GM23338 (cell line): ENCODE results near the gene COL16A1. TPM values are rescaled to one million over a fixed set of nuclear protein-coding genes. Genes with fewer than 3 reads are reported as not detected.

Source experiments
- ATAC-seq: fragments of 200-7000 bp; cut with Tn5 transposase; 3 replicates; pipeline ENCODE4 v1.9.1; 2020
- DNase-seq: peaks from one replicate; pipeline ENCODE4 v3.0.0-alpha.2; 2015; ENCODE audit warnings: low spot score
- H2AFZ ChIP-seq: fragments of 200-600 bp; sonication (generic); 2 replicates; pipeline ENCODE4 v1.8.0; 2016; ENCODE audit warnings: antibody characterized with exemption, mild to moderate bottlenecking, moderate library complexity
- H3F3A ChIP-seq: fragments of 200-600 bp; sonication (generic); replicated peaks from 2 replicates; pipeline ENCODE4 v1.8.0; 2017; ENCODE audit warnings: antibody characterized with exemption, mixed run types, low read depth
- H3K27ac ChIP-seq: fragments of 200-600 bp; sonication (generic); 2 replicates; pipeline ENCODE4 v1.6.1; 2016; ENCODE audit warnings: low read depth
- H3K27me3 ChIP-seq: fragments of 200-600 bp; sonication (generic); 2 replicates; pipeline ENCODE4 v1.8.0; 2016; ENCODE audit warnings: mild to moderate bottlenecking, mixed run types, moderate library complexity; ENCODE audit not compliant: insufficient read depth
- H3K36me3 ChIP-seq: fragments of 200-600 bp; sonication (generic); 2 replicates; pipeline ENCODE4 v1.8.0; 2016; ENCODE audit warnings: mild to moderate bottlenecking; ENCODE audit not compliant: insufficient read depth
- H3K4me1 ChIP-seq: fragments of 200-600 bp; sonication (generic); 2 replicates; pipeline ENCODE4 v1.8.0; 2016; ENCODE audit warnings: mild to moderate bottlenecking, moderate library complexity; ENCODE audit not compliant: insufficient read depth
- H3K4me2 ChIP-seq: fragments of 200-600 bp; sonication (generic); 2 replicates; pipeline ENCODE4 v1.7.1; 2017; ENCODE audit warnings: mixed run types
- H3K4me3 ChIP-seq: fragments of 200-600 bp; sonication (generic); 2 replicates; pipeline ENCODE4 v1.6.1; 2016; ENCODE audit warnings: mixed run types
- H3K79me2 ChIP-seq: fragments of 200-600 bp; sonication (generic); replicated peaks from 2 replicates; pipeline ENCODE4 v1.8.0; 2017; ENCODE audit warnings: mild to moderate bottlenecking; ENCODE audit not compliant: insufficient read depth
- H3K9me2 ChIP-seq: fragments of 200-600 bp; sonication (generic); 2 replicates; pipeline ENCODE4 v1.8.0; 2017; ENCODE audit not compliant: insufficient read depth
- H4K20me1 ChIP-seq: fragments of 200-600 bp; sonication (generic); replicated peaks from 2 replicates; pipeline ENCODE4 v1.8.0; 2017; ENCODE audit warnings: mild to moderate bottlenecking; ENCODE audit not compliant: insufficient read depth
- H3K27ac Mint-ChIP-seq: 2 replicates; pipeline ENCODE4 v1.8.0; 2020; ENCODE audit warnings: inconsistent platforms, mild to moderate bottlenecking, moderate library complexity, mixed read lengths
- H3K27me3 Mint-ChIP-seq: 3 replicates; pipeline ENCODE4 v1.8.0; 2022; ENCODE audit warnings: low read depth, mild to moderate bottlenecking, moderate library complexity, mixed read lengths, inconsistent platforms; ENCODE audit not compliant: insufficient read depth, poor library complexity
- H3K36me3 Mint-ChIP-seq: 3 replicates; pipeline ENCODE4 v1.8.0; 2021; ENCODE audit warnings: low read depth, mild to moderate bottlenecking, inconsistent platforms, moderate library complexity, mixed read lengths
- H3K4me1 Mint-ChIP-seq: 3 replicates; pipeline ENCODE4 v1.8.0; 2020; ENCODE audit warnings: mild to moderate bottlenecking, inconsistent platforms, mixed read lengths
- H3K4me3 Mint-ChIP-seq: 3 replicates; pipeline ENCODE4 v1.8.0; 2021; ENCODE audit warnings: moderate library complexity, mild to moderate bottlenecking, inconsistent platforms, mixed read lengths
- H3K9me3 Mint-ChIP-seq: 3 replicates; pipeline ENCODE4 v1.8.0; 2020; ENCODE audit warnings: moderate library complexity, mild to moderate bottlenecking, inconsistent platforms, mixed read lengths
- CTCF ChIP-seq, 2 experiments: fragments of 200-600 bp in 1 of 2; sonication (generic) in 1 of 2; conservative IDR thresholded peaks; 2 replicates each; pipeline versions ENCODE4 v1.5.1 to v1.6.1; 2016 to 2017; ENCODE audit warnings: antibody characterized with exemption in 2 of 2, low read depth in 2 of 2, mild to moderate bottlenecking in 2 of 2, moderate library complexity in 1 of 2
- EZH2 ChIP-seq: fragments of 200-600 bp; sonication (generic); IDR thresholded peaks from one replicate; pipeline ENCODE4 v1.8.0; 2017; ENCODE audit warnings: antibody characterized with exemption, mild to moderate bottlenecking, low read depth; ENCODE audit not compliant: unreplicated experiment
- REST ChIP-seq: IDR thresholded peaks from one replicate; pipeline ENCODE4 v1.6.1; 2018; ENCODE audit warnings: antibody characterized with exemption; ENCODE audit not compliant: unreplicated experiment
- ZNF462 ChIP-seq: fragments of 250-450 bp; sonication (Bioruptor Pico); IDR thresholded peaks from 2 replicates; pipeline ENCODE4 v1.5.0; 2020; ENCODE audit warnings: mild to moderate bottlenecking, moderate library complexity
- polyA plus RNA-seq: library from polyadenylated mRNA; unstranded; fragments of >200 nt; fragmentation: Nextera tagmentation; extraction: Ambion mirVana; gene quantifications from 2 replicates; pipeline ENCODE4 v1.2.1, GENCODE V29; 2016
- total RNA-seq: library from RNA; depleted of rRNA; stranded (reverse); fragments of >200 nt; shearing (Covaris generic); gene quantifications from 2 replicates; pipeline ENCODE4 v1.2.3, GENCODE V29; 2014

Gene COL16A1
- total and polyA plus RNA-seq, 2 experiments from 2014 or later: 4.2 to 13.2 TPM

- TF ChIP-seq ZNF462 (no peak), CTCF (conservative IDR thresholded peaks at IDR 0.05; ENCODE audit: low read depth in 2 of 2) (no peak; a peak in 1 of 4 replicates)
Observed at GRCh38 chr1:31725134-31725533, 21.3 kb upstream of the COL16A1 start (continued).

- Mint-ChIP-seq H3K27me3 (peaks cover 4% of the 10 kb centered on the region), H3K9me3 (no peaks in the 10 kb centered on the region), H3K4me3 (no peak overlapping the region), H3K36me3 (no peaks in the 10 kb centered on the region), H3K27ac (no peak overlapping the region), H3K4me1 (peaks cover 11% of the 10 kb centered on the region)
- Histone ChIP-seq H3K9me2 (no peaks in the 10 kb centered on the region; the same call in 1 of the 2 replicates), H3K27me3 (no peaks in the 10 kb centered on the region), H3K4me1 (no peaks in the 10 kb centered on the region; the same call in 1 of the 2 replicates), H3F3A (0 out of 2 replicates have a peak, but pooled peaks cover 5% of the 10 kb centered on the region), H4K20me1 (no peaks in the 10 kb centered on the region; the same call in 1 of the 2 replicates), H3K4me3 (no peak overlapping the region), H3K4me2 (no peak overlapping the region), H3K36me3 (no peaks in the 10 kb centered on the region), H2AFZ (no peak overlapping the region), H3K79me2 (no peaks in the 10 kb centered on the region), H3K27ac (no peak overlapping the region)
- DNase-seq: peak; percentile 95
- peak; percentile 81 for ATAC-seq
- TF ChIP-seq REST (peak; percentile 97), EZH2 (no peak)
Observed at GRCh38 chr1:31723828-31724359, 20.1 kb upstream of the COL16A1 start.
